Ovary (tissue), 9 donors: ENCODE measurements around the gene CHMP4B. TPM values are rescaled to one million over a fixed set of nuclear protein-coding genes. Genes with fewer than 3 reads are reported as not detected.

Experiments
- DNase-seq, 5 donors: peaks; one replicate each; pipeline ENCODE4 v3.0.0-alpha.2; 2019 to 2020
- H3K27ac ChIP-seq, 2 donors: fragments of 200-600 bp; one replicate each; pipeline versions ENCODE4 v1.5.1 to v1.8.0; 2019 to 2022
- H3K27me3 ChIP-seq: fragments of 200-600 bp; one replicate; pipeline ENCODE4 v1.8.0; 2022
- H3K36me3 ChIP-seq: fragments of 200-600 bp; sonication (generic); one replicate; pipeline ENCODE4 v1.5.1; 2019
- H3K4me1 ChIP-seq: one replicate; pipeline ENCODE4 v1.8.1; 2013; ENCODE audit warnings: mild to moderate bottlenecking, moderate library complexity; ENCODE audit not compliant: insufficient read depth
- H3K4me3 ChIP-seq: fragments of 200-600 bp; sonication (generic); one replicate; pipeline ENCODE4 v1.5.1; 2017
- H3K9me3 ChIP-seq, 2 donors: fragments of 200-600 bp in 1 of 2; sonication (generic) in 1 of 2; one replicate each; pipeline versions ENCODE4 v1.5.1 to v1.8.1; 2013 to 2019; ENCODE audit warnings: mild to moderate bottlenecking in 1 of 2, moderate library complexity in 1 of 2
- EP300 ChIP-seq: sonication (generic); formaldehyde crosslinking; IDR thresholded peaks from one replicate; pipeline ENCODE4 v1.6.1; 2017; ENCODE audit warnings: antibody characterized with exemption
- POLR2A ChIP-seq: fragments of 450-650 bp; IDR thresholded peaks from one replicate; pipeline ENCODE4 v1.6.1; 2017; ENCODE audit warnings: antibody characterized with exemption, mild to moderate bottlenecking, moderate library complexity
- WGBS, 3 donors: extraction: QIAGEN DNeasy Blood & Tissue Kit in 1 of 3; methylation state at CpG; one replicate each; pipeline versions ENCODE4 v1.1.5 to v1.1.7; 2013 to 2017; 5-methylcytosine and 5-hydroxymethylcytosine counted together
- intact Hi-C, 4 donors: fragments of 100-400 bp; cut with DNase I; formaldehyde crosslinking; loops; one replicate each; pipeline versions ENCODE4 v1.11.0 to v1.15.1; 2022 to 2023
- polyA plus RNA-seq, 2 donors: library from polyadenylated mRNA; stranded (reverse); fragments of 200-250 nt in 1 of 2; fragments of 350-450 nt in 1 of 2; fragmentation: Illumina TruSeq in 1 of 2; extraction: RNeasy Lipid Tissue Mini Kit (QIAGEN cat#74804) in 1 of 2; gene quantifications; one replicate each; pipeline ENCODE4 v1.2.3, GENCODE V29; 2013 to 2014
- total RNA-seq, 7 donors: library from RNA; depleted of rRNA in 2 of 7; stranded (reverse); fragments of >200 nt in 2 of 7; fragmentation: NEBNext Ultra II Directional in 3 of 7; extraction: Animal tissue kit (Norgen Biotek cat#: 25700) in 3 of 7; gene quantifications; one replicate each; pipeline versions ENCODE4 v1.1.0 to v1.2.4, GENCODE V29; 2016 to 2023
- TF ChIP-seq, protein P1 (sequence below), 3 donors: fragments of 450-650 bp in 2 of 3; fragments of 200-600 bp in 1 of 3; IDR thresholded peaks; one replicate each; pipeline versions ENCODE4 v1.5.1 to v1.8.0; 2016 to 2022; ENCODE audit warnings: antibody characterized with exemption in 3 of 3, mild to moderate bottlenecking in 1 of 3
- donor health status: DM: no; HTN: no; CAD: no; lungs with moderate emphysema.
- donor health status: DM: no; HTN: no; CAD: no.
- donor health status: Bipolar disorder and iron deficiency.
- donor health status: DM: yes; HTN: yes; CAD: no.
- donor health status: DM: no; HTN: no; CAD: no.
- donor health status: DM: yes; HTN: yes; CAD: no.

CHMP4B gene
- total and polyA plus RNA-seq, 9 donors, result 48.5 to 153 (median 96.7) TPM

DNA sequence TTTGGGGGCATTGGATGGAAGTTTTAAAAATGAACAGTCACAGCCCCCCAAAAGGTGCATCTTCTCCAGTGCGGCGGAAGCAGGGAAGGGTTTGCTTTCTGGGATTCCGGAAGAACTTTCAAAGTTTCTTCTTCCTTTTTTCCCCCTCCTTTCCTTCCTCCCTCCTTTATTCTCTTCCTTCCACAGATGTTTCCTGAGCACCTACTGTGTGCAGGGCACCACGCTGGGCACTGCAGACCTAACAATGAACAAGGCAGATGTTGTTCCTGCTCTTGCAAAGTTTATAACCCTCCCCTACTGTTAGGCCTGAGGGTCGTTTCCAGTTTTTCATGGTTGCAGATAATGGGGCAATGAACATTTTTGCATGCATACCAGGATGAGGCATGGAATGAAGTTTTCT is 58.1 kb downstream of the CHMP4B start:
- no peak for TF ChIP-seq POLR2A
- TF ChIP-seq EP300, result no peak
- TF ChIP-seq, protein P1, sequence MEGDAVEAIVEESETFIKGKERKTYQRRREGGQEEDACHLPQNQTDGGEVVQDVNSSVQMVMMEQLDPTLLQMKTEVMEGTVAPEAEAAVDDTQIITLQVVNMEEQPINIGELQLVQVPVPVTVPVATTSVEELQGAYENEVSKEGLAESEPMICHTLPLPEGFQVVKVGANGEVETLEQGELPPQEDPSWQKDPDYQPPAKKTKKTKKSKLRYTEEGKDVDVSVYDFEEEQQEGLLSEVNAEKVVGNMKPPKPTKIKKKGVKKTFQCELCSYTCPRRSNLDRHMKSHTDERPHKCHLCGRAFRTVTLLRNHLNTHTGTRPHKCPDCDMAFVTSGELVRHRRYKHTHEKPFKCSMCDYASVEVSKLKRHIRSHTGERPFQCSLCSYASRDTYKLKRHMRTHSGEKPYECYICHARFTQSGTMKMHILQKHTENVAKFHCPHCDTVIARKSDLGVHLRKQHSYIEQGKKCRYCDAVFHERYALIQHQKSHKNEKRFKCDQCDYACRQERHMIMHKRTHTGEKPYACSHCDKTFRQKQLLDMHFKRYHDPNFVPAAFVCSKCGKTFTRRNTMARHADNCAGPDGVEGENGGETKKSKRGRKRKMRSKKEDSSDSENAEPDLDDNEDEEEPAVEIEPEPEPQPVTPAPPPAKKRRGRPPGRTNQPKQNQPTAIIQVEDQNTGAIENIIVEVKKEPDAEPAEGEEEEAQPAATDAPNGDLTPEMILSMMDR (IDR thresholded peaks at IDR 0.05), result no peak
- intact Hi-C loops, result loop anchor here in 1 of 4 donors (10.0 kb wide), 1 partner anchor 256 kb away; no protein-coding TSS in a partner anchor
- 76 to 86% (median 85%) methylated on average over 5 of the region's 5 CpGs for WGBS, 3 donors

GRCh38 chr20:33871362-33871761 is 60.2 kb downstream of the CHMP4B start:
- WGBS, 3 donors, result 10 to 25% (median 16%) methylated on average over 12 of the region's 12 CpGs
- Histone ChIP-seq H3K4me3 (peak overlapping the region; percentile 26), H3K27me3 (no peaks in the 10 kb centered on the region), H3K4me1 (peaks cover 2% of the 10 kb centered on the region), H3K27ac (no peak overlapping the region), H3K9me3 (no peaks in the 10 kb centered on the region), H3K36me3 (no peaks in the 10 kb centered on the region)
- TF ChIP-seq, protein P1 (IDR thresholded peaks at IDR 0.05), result no peak
- no peak for TF ChIP-seq EP300
- no peak for TF ChIP-seq POLR2A
- intact Hi-C loops, result no loop called here
- peak in 2 of 5 donors; percentile 24 to 39 for DNase-seq

More for the DNA sequence above, 58.1 kb downstream of the CHMP4B start:
- Histone ChIP-seq H3K27ac (no peak overlapping the region), H3K9me3 (no peaks in the 10 kb centered on the region), H3K4me1 (peaks cover 2% of the 10 kb centered on the region), H3K4me3 (no peak overlapping the region), H3K27me3 (no peaks in the 10 kb centered on the region), H3K36me3 (no peaks in the 10 kb centered on the region)
- no peak for DNase-seq

GRCh38 chr20:33874129-33874528 is 63.0 kb downstream of the CHMP4B start:
- intact Hi-C loops, result no loop called here
- no peak for DNase-seq
- Histone ChIP-seq H3K27me3 (no peaks in the 10 kb centered on the region), H3K36me3 (no peaks in the 10 kb centered on the region), H3K9me3 (peaks cover 0 to 3% of the 10 kb centered on the region in 2 donors), H3K27ac (no peak overlapping the region), H3K4me3 (no peak overlapping the region), H3K4me1 (peaks cover 2% of the 10 kb centered on the region)
- TF ChIP-seq, protein P1 (IDR thresholded peaks at IDR 0.05), result no peak
- TF ChIP-seq EP300, result no peak
- TF ChIP-seq POLR2A, result no peak
- WGBS, 3 donors, result 87 to 93% (median 87%) methylated on average over 7 of the region's 7 CpGs

GRCh38 chr20:33875055-33875454 is 63.9 kb downstream of the CHMP4B start:
- peaks cover 2% of the 10 kb centered on the region for H3K4me1 ChIP-seq
- no peaks in the 10 kb centered on the region for H3K27me3 ChIP-seq
- TF ChIP-seq, protein P1 (IDR thresholded peaks at IDR 0.05), result no peak
- TF ChIP-seq POLR2A, result no peak
- no peak for TF ChIP-seq EP300
- H3K4me3 ChIP-seq, result no peak overlapping the region
- 84 to 91% (median 91%) methylated on average over 7 of the region's 7 CpGs for WGBS, 3 donors
- peaks cover 0 to 3% of the 10 kb centered on the region in 2 donors for H3K9me3 ChIP-seq
- H3K36me3 ChIP-seq, result no peaks in the 10 kb centered on the region
- no peak overlapping the region for H3K27ac ChIP-seq
- intact Hi-C loops, result no loop called here
- no peak for DNase-seq
